Transverse colon (tissue), 4 donors: ENCODE results near the gene PHPT1. TPM values are rescaled to one million over a fixed set of nuclear protein-coding genes. Genes with fewer than 3 reads are reported as not detected.
A peak's percentile ranks its signal among the peaks of the same experiment; 100 is the strongest.
"Not testable (repeated sequence)": the region's sequence is repeated elsewhere in the genome, so short reads cannot be mapped to it uniquely, and the experiment has no call there.

Experiments used
- DNase-seq: peaks from one replicate; pipeline ENCODE4 v3.0.0-alpha.2; 2019
- H3K27ac ChIP-seq, 4 donors: fragments of 200-600 bp; sonication (generic); 2 replicates each; pipeline ENCODE4 v1.5.1; 2016 to 2018; ENCODE audit warnings: inconsistent platforms in 4 of 4
- H3K27me3 ChIP-seq: fragments of 200-600 bp; sonication (generic); 2 replicates; pipeline ENCODE4 v1.5.1; 2017; ENCODE audit warnings: inconsistent platforms
- H3K36me3 ChIP-seq, 4 donors: fragments of 200-600 bp; sonication (generic); 2 replicates each; pipeline ENCODE4 v1.5.1; 2017 to 2019; ENCODE audit warnings: inconsistent platforms in 4 of 4
- H3K4me1 ChIP-seq, 4 donors: fragments of 200-600 bp; sonication (generic); 2 replicates each; pipeline ENCODE4 v1.5.1; 2017 to 2020; ENCODE audit warnings: inconsistent platforms in 4 of 4
- H3K4me3 ChIP-seq, 4 donors: fragments of 200-600 bp; sonication (generic); 1 replicate in 1 of 4; 2 replicates in 3 of 4; pipeline versions ENCODE4 v1.5.1 to v1.6.1; 2017 to 2019; ENCODE audit warnings: inconsistent platforms in 4 of 4
- H3K9me3 ChIP-seq, 2 donors: fragments of 200-600 bp; sonication (generic); 2 replicates each; pipeline ENCODE4 v1.5.1; 2017 to 2019; ENCODE audit warnings: inconsistent platforms in 2 of 2
- EP300 ChIP-seq: sonication (generic); formaldehyde crosslinking; IDR thresholded peaks from one replicate; pipeline ENCODE4 v1.6.1; 2017; ENCODE audit warnings: antibody characterized with exemption, low read depth
- POLR2A ChIP-seq: fragments of 450-650 bp; IDR thresholded peaks from one replicate; pipeline ENCODE4 v1.6.1; 2016; ENCODE audit warnings: antibody characterized with exemption, mild to moderate bottlenecking, moderate library complexity
- POLR2AphosphoS5 ChIP-seq, 3 donors: sonication (generic); formaldehyde crosslinking; IDR thresholded peaks; one replicate each; pipeline ENCODE4 v1.6.1; 2016; ENCODE audit warnings: antibody characterized with exemption in 3 of 3
- WGBS, 2 donors: methylation state at CpG; one replicate each; pipeline ENCODE4 v1.1.5; 2018; ENCODE audit warnings: low coverage in 1 of 2; 5-methylcytosine and 5-hydroxymethylcytosine counted together
- in situ Hi-C, 4 donors: fragments of 200-750 bp; cut with MboI; loops; one replicate each; pipeline versions ENCODE4 v1.15.0 to v1.15.1; 2017; ENCODE audit warnings: low sequenced_read_pairs in 3 of 4, low pct_ligation_motif_present in 1 of 4, low pct_unique_long_range_greater_than_20kb in 1 of 4
- intact Hi-C: fragments of 100-400 bp; cut with DNase I; formaldehyde crosslinking; loops from one replicate; pipeline ENCODE4 v1.15.1; 2023; ENCODE audit warnings: low total_unique reads
- total RNA-seq, 4 donors: library from RNA; depleted of rRNA; stranded (reverse); fragments of >200 nt; gene quantifications; one replicate each; pipeline ENCODE4 v1.1.0, GENCODE V29; 2016
- TF ChIP-seq, protein P1 (sequence below), 5 experiments: fragments of 200-600 bp in 3 of 5; fragments of 450-650 bp in 2 of 5; sonication (generic) in 3 of 5; IDR thresholded peaks; 1 replicate in 2 of 5; 2 replicates in 3 of 5; pipeline ENCODE4 v1.5.1; 2016 to 2017; ENCODE audit warnings: antibody characterized with exemption in 5 of 5, inconsistent platforms in 3 of 5, mild to moderate bottlenecking in 2 of 5, moderate library complexity in 1 of 5

Gene PHPT1
- 100 to 1,000 TPM in 2 of 4 donors, 10 to 100 TPM in 2; 69.7 to 134 (median 107) TPM for total RNA-seq

DNA sequence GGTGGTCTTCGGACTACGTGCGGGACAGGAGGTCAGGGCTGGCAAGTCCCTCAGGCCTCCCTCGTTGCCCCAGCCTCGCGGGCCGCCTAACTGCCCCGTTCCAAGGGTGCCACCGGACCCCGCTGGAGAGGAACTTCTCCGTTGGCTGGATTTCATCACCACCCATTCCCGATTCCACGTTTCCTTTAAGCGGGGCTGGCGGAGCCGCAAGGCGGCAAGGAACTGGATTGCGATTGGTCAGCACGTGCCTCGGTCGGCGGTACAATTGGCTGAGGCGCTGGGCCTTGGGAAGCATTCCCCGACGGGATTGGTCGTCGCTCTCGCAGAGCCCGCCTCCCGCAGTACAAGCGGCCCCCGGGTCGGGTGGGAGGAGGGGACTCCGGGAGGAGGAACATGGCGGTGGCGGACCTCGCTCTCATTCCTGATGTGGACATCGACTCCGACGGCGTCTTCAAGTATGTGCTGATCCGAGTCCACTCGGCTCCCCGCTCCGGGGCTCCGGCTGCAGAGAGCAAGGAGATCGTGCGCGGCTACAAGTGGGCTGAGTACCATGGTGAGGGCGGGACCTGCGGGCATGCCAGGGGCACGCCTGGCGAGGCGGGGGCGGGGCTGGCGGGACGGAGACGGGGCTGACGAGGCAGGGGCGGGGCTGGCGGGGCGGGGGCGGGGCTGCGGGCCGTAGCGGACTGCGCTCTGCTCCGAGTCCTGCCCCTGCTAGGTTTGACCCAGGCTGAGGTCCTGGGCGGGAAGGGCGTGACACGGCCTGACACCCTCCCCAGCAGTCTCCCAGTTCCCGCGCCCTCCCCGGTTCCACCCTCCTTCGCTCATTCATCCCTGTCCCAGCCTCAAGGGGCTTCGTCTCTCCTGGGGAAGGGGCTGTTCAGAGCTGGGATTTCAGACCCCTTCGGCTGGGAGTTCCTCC is at the start of gene PHPT1:
TSS of gene PHPT1 (plus strand) at position 372 of the 922 bp plus-strand sequence. CDS start at position 394, 22 bp downstream.
- Histone ChIP-seq H3K36me3 (no peaks in the 10 kb centered on the region), H3K27ac (peak within 1 kb of the TSS; percentile 89 to 97 (median 94)), H3K4me1 (peaks cover 14 to 47% (median 28%) of the 10 kb centered on the region in 4 donors), H3K9me3 (no peaks in the 10 kb centered on the region), H3K4me3 (peak within 1 kb of the TSS; percentile 55 to 81 (median 66)), H3K27me3 (peaks cover 28% of the 10 kb centered on the region)
- TF ChIP-seq POLR2A (peak; percentile 85), POLR2AphosphoS5 (IDR thresholded peaks at IDR 0.05) (peak; percentile 74 to 96 (median 88)), EP300 (peak; percentile 27)
- TF ChIP-seq, protein P1, sequence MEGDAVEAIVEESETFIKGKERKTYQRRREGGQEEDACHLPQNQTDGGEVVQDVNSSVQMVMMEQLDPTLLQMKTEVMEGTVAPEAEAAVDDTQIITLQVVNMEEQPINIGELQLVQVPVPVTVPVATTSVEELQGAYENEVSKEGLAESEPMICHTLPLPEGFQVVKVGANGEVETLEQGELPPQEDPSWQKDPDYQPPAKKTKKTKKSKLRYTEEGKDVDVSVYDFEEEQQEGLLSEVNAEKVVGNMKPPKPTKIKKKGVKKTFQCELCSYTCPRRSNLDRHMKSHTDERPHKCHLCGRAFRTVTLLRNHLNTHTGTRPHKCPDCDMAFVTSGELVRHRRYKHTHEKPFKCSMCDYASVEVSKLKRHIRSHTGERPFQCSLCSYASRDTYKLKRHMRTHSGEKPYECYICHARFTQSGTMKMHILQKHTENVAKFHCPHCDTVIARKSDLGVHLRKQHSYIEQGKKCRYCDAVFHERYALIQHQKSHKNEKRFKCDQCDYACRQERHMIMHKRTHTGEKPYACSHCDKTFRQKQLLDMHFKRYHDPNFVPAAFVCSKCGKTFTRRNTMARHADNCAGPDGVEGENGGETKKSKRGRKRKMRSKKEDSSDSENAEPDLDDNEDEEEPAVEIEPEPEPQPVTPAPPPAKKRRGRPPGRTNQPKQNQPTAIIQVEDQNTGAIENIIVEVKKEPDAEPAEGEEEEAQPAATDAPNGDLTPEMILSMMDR (IDR thresholded peaks at IDR 0.05): no peak
- peak; percentile 98 for DNase-seq
- in situ Hi-C loops (no loop called here), intact Hi-C loops (no loop called here)
- 1% methylated on average over 50 of the region's 77 CpGs; no CpG with 5 or more reads in 1 of the 2 donors for WGBS, 2 donors

DNA sequence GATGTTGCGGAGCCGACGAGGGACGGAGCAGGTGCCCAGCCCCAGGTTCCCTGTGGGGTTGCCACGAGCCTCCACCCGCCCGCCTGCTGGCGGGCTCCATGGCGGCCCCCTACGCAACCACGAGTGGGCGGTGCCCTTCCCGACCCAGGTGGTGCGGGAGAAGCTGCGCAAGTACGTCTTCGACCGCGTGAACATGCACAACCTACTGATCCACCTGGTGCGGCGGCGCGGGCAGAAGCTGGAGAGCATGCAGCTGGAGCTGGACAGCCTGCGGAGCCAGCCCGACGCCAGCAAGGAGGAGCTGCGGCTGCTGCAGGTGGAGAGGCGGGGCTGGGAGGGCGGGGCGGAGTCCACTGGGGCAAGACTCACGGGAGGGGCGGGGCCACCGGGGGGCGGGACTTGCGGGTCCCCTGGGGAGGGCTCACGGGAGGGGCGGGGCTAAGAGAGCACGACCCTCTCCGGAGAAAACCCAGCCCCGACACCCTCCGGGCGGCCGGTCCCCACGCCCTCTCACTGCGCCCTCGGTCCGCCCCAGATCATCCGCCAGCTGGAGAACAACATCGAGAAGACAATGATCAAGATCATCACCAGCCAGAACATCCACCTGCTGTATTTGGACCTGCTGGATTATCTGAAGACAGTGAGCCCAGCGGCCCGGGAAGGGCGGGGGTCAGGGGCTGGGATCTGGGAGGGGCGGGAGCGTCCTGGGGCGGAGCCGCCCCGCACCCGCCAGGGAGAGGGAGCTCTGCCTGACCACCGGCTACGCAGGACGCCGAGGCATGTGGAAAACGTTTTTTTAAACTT is 49.2 kb upstream of the PHPT1 start:
- no peaks in the 10 kb centered on the region for H3K9me3 ChIP-seq
- DNase-seq: peak; percentile 97
- WGBS, 2 donors: 0 to 2% methylated on average over 2 to 35 of the region's 63 CpGs
- H3K36me3 ChIP-seq: no peaks in the 10 kb centered on the region
- peak overlapping the region; percentile 80 to 90 (median 88) for H3K27ac ChIP-seq
- in situ Hi-C loops (loop anchor here in 2 of 4 donors (25.0 kb wide), 1 partner anchor 237 kb away; the partner anchor contains the start of genes ABCA2 (in 2 of the 2), FUT7 (in 2 of the 2) and NPDC1 (in 2 of the 2)), intact Hi-C loops (no loop called here)
- peaks cover 8 to 62% (median 39%) of the 10 kb centered on the region in 4 donors for H3K4me1 ChIP-seq
- TF ChIP-seq POLR2AphosphoS5 (IDR thresholded peaks at IDR 0.05) (peak; percentile 60 to 90 (median 88)), POLR2A (peak; percentile 72), EP300 (no peak)
- TF ChIP-seq, protein P1 (IDR thresholded peaks at IDR 0.05): no peak
- H3K27me3 ChIP-seq: peaks cover 57% of the 10 kb centered on the region
- H3K4me3 ChIP-seq: peak overlapping the region; percentile 7 to 52 (median 36)

DNA sequence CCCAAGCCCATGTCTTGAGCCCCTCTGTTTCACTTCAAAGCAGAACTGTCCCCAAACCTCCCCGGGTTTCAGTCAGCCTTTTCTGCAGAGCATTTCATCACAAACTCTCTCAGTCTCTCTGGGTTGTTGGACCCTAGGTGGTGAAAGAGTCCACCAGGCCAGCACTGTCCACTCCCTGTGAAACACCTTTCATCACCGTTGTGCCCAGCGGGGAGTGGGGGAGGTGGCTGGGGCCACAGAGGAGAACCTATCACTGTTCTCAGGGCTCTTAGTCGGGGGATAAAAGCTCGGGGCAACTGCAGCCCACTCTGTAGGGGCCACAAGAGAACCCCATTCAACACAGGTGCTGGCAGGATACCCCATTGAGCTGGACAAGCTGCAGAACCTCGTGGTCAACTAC is 46.9 kb upstream of the PHPT1 start:
- no peak for DNase-seq
- H3K4me1 ChIP-seq: peaks cover 20 to 55% (median 37%) of the 10 kb centered on the region in 4 donors
- in situ Hi-C loops: no loop called here

DNA sequence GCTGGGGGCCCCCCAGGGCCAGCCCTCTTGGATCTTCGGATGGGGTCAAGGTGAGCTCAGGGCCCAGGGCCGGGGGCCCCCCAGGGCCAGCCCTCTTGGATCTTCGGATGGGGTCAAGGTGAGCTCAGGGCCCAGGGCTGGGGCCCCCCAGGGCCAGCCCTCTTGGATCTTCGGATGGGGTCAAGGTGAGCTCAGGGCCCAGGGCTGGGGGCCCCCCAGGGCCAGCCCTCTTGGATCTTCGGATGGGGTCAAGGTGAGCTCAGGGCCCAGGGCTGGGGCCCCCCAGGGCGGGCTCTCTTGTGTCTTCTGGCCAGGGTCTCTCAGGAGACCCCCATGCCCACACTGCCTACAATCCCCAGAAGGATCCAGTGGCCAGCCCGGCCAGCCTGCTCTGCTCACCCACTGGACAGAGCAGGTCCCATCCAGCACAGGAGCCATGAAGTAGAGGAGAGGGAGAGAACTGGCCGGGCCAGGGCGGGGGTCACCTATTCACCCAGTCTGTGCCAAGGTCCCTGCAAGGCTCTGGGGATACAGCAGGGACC is 46.1 kb upstream of the PHPT1 start:
- DNase-seq, H3K9me3 ChIP-seq, intact Hi-C loops, in situ Hi-C loops, H3K36me3 ChIP-seq, H3K4me3 ChIP-seq, H3K27ac ChIP-seq: not testable (repeated sequence)
- peaks cover 45% of the 10 kb centered on the region for H3K27me3 ChIP-seq
- 81% methylated on average over 4 of the region's 9 CpGs; no CpG with 5 or more reads in 1 of the 2 donors for WGBS, 2 donors
- peaks cover 20 to 48% (median 38%) of the 10 kb centered on the region in 4 donors for H3K4me1 ChIP-seq

More for the DNA sequence above, 46.9 kb upstream of the PHPT1 start:
- H3K9me3 ChIP-seq: no peaks in the 10 kb centered on the region
- intact Hi-C loops: no loop called here
- no peak overlapping the region for H3K27ac ChIP-seq
- 77% methylated on average over 6 of the region's 6 CpGs; no CpG with 5 or more reads in 1 of the 2 donors for WGBS, 2 donors
- H3K27me3 ChIP-seq: peaks cover 52% of the 10 kb centered on the region
- TF ChIP-seq EP300 (no peak), POLR2AphosphoS5 (IDR thresholded peaks at IDR 0.05) (no peak), POLR2A (no peak)
- TF ChIP-seq, protein P1 (IDR thresholded peaks at IDR 0.05): no peak
- no peaks in the 10 kb centered on the region for H3K36me3 ChIP-seq
- no peak overlapping the region for H3K4me3 ChIP-seq
